Neutrophil (primary cell): Measurements from ENCODE around the gene PRKN.

Source experiments
- H3K27ac ChIP-seq: fragments of 200-600 bp; sonication (generic); 2 replicates; pipeline ENCODE4 v1.5.1; 2016; ENCODE audit warnings: mild to moderate bottlenecking, moderate library complexity
- H3K27me3 ChIP-seq: fragments of 200-600 bp; sonication (generic); 2 replicates; pipeline ENCODE4 v1.6.0; 2016; ENCODE audit warnings: mild to moderate bottlenecking
- H3K36me3 ChIP-seq: fragments of 200-600 bp; sonication (generic); 2 replicates; pipeline ENCODE4 v1.5.1; 2017
- H3K4me1 ChIP-seq, 2 experiments: fragments of 200-600 bp in 1 of 2; sonication (generic) in 1 of 2; 1 replicate in 1 of 2; 2 replicates in 1 of 2; pipeline versions ENCODE4 v1.5.1 to v1.6.1; 2013 to 2016; ENCODE audit warnings: low read depth in 1 of 2, low read length in 1 of 2, mild to moderate bottlenecking in 1 of 2, moderate library complexity in 1 of 2; ENCODE audit not compliant: control insufficient read depth in 1 of 2, insufficient read depth in 1 of 2
- H3K4me3 ChIP-seq, 2 experiments: fragments of 200-600 bp in 1 of 2; sonication (generic) in 1 of 2; 1 replicate in 1 of 2; 2 replicates in 1 of 2; pipeline ENCODE4 v1.5.1; 2013 to 2016; ENCODE audit warnings: low read depth in 1 of 2, low read length in 1 of 2, mild to moderate bottlenecking in 1 of 2, moderate library complexity in 1 of 2
- H3K9me3 ChIP-seq: fragments of 200-600 bp; sonication (generic); 2 replicates; pipeline ENCODE4 v1.5.1; 2016
- CTCF ChIP-seq: fragments of 200-600 bp; sonication (generic); IDR thresholded peaks from 2 replicates; pipeline ENCODE4 v1.5.1; 2016; ENCODE audit warnings: antibody characterized with exemption

The PRKN gene

GRCh38 chr6:161798844-161799394 is 928.6 kb downstream of the PRKN start:
- Histone ChIP-seq H3K36me3 (no peaks in the 10 kb centered on the region), H3K9me3 (no peaks in the 10 kb centered on the region), H3K27me3 (no peaks in the 10 kb centered on the region), H3K4me3 (no peak overlapping the region), H3K4me1 (no peaks in the 10 kb centered on the region), H3K27ac (no peak overlapping the region)
- TF ChIP-seq CTCF: no peak

DNA sequence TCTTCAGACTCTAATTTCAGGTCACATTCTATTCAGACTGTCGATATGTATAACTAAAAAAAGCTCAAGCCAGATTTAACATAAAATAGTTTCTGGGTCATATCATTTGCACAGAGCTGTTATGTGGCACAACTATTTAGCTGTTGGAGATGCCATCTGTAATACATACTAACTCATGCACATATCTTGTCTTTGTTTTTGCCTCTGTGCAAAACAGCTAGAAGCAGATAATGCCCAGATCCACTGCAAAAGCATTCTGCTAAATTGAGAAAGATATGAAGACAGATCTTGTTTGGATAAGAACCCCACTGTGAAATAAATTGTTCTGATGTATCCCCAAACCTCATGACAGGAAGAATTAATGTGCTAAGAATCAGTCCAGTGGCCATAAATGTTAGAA is 930.9 kb downstream of the PRKN start:
- Histone ChIP-seq H3K9me3 (no peaks in the 10 kb centered on the region), H3K27me3 (no peaks in the 10 kb centered on the region), H3K4me1 (no peaks in the 10 kb centered on the region), H3K4me3 (no peak overlapping the region), H3K36me3 (no peaks in the 10 kb centered on the region), H3K27ac (no peak overlapping the region)
- no peak for TF ChIP-seq CTCF

GRCh38 chr6:161792851-161793493 is 934.6 kb downstream of the PRKN start:
- Histone ChIP-seq H3K4me1 (no peaks in the 10 kb centered on the region), H3K27ac (no peak overlapping the region), H3K9me3 (no peaks in the 10 kb centered on the region), H3K4me3 (no peak overlapping the region), H3K36me3 (no peaks in the 10 kb centered on the region), H3K27me3 (no peaks in the 10 kb centered on the region)
- no peak for TF ChIP-seq CTCF

GRCh38 chr6:161788531-161788930 is 939.0 kb downstream of the PRKN start:
- no peaks in the 10 kb centered on the region for H3K27me3 ChIP-seq
- no peaks in the 10 kb centered on the region for H3K36me3 ChIP-seq
- no peak overlapping the region for H3K4me3 ChIP-seq
- no peaks in the 10 kb centered on the region for H3K9me3 ChIP-seq
- H3K4me1 ChIP-seq: no peaks in the 10 kb centered on the region
- TF ChIP-seq CTCF: no peak
- H3K27ac ChIP-seq: no peak overlapping the region

DNA sequence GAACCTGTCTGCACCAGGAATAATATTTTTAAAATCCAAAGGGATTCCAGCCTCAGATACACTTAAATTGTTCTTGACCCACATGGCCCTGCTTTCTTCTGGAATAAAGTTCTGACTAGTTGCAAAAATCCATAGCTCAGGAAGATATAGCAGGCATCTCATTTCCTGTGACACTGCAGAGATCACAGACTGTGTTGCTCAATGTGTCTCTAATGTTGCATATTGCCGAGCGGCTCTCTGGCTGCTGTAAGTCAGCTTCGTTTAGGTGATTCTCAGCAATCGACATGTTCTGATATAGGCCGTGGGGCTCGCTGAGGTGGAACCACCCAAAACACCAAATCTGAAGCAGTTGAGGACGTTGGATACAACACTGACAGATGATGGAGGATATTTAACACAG is 955.4 kb downstream of the PRKN start:
- Histone ChIP-seq H3K9me3 (no peaks in the 10 kb centered on the region), H3K4me3 (no peak overlapping the region), H3K36me3 (no peaks in the 10 kb centered on the region), H3K4me1 (no peaks in the 10 kb centered on the region), H3K27ac (no peak overlapping the region), H3K27me3 (no peaks in the 10 kb centered on the region)
- no peak for TF ChIP-seq CTCF
